NCI-H2107 (cell line): Measurements from ENCODE around the gene SEL1L2.
"Not testable (repeated sequence)": the region's sequence is repeated elsewhere in the genome, so short reads cannot be mapped to it uniquely, and the experiment has no call there.

ENCODE experiments used
- DNase-seq: peaks from one replicate; lab custom pipeline; 2025; lab: John Stamatoyannopoulos, UW

Gene SEL1L2

GRCh38 chr20:13990465-13990864 is at the start of gene SEL1L2:
Gene SEL1L2, minus strand, starts transcription at chr20:13990614. Its CDS starts 80 bp downstream, at chr20:13990534.
- DNase-seq, result no peak

GRCh38 chr20:14036567-14036966 is 46.2 kb upstream of the SEL1L2 start:
- DNase-seq, result no peak

- DNase-seq, result no peak
Observed at GRCh38 chr20:14033310-14033709, 42.9 kb upstream of the SEL1L2 start.

GRCh38 chr20:14030991-14031390 is 40.6 kb upstream of the SEL1L2 start:
- DNase-seq, result no peak

- no peak for DNase-seq
Observed at GRCh38 chr20:14012671-14013070, 22.3 kb upstream of the SEL1L2 start.

- DNase-seq, result no peak
Observed at GRCh38 chr20:14009208-14009607, 18.8 kb upstream of the SEL1L2 start.

- no peak for DNase-seq
Observed at GRCh38 chr20:14005996-14006395, 15.6 kb upstream of the SEL1L2 start.

- no peak for DNase-seq
Observed at GRCh38 chr20:14000917-14001316, 10.5 kb upstream of the SEL1L2 start.

- DNase-seq, result no peak
Observed at GRCh38 chr20:13996265-13996664, 5.9 kb upstream of the SEL1L2 start.

GRCh38 chr20:13995841-13996240 is 5.4 kb upstream of the SEL1L2 start:
- DNase-seq, result peak; percentile 3

GRCh38 chr20:13995086-13995665 is 4.8 kb upstream of the SEL1L2 start, which contains the start of gene MACROD2:
Gene MACROD2, plus strand, starts transcription at chr20:13995516.
- peak; percentile 90 for DNase-seq

- DNase-seq, result not testable (repeated sequence)
Observed at GRCh38 chr20:13991955-13992354, 1.5 kb upstream of the SEL1L2 start.

GRCh38 chr20:13991311-13991710 is 897 bp upstream of the SEL1L2 start:
- no peak for DNase-seq

GRCh38 chr20:13984211-13984610 is 6.2 kb downstream of the SEL1L2 start:
- DNase-seq, result no peak

GRCh38 chr20:13960525-13960924 is 29.9 kb downstream of the SEL1L2 start:
- no peak for DNase-seq

- no peak for DNase-seq
Observed at GRCh38 chr20:13960119-13960518, 30.3 kb downstream of the SEL1L2 start.

- no peak for DNase-seq
Observed at GRCh38 chr20:13953227-13953626, 37.2 kb downstream of the SEL1L2 start.

GRCh38 chr20:13947719-13948118 is 42.7 kb downstream of the SEL1L2 start:
- no peak for DNase-seq

- DNase-seq, result no peak
Observed at GRCh38 chr20:13941031-13941430, 49.4 kb downstream of the SEL1L2 start.

- no peak for DNase-seq
Observed at GRCh38 chr20:13936781-13937576, 53.4 kb downstream of the SEL1L2 start.

- no peak for DNase-seq
Observed at GRCh38 chr20:13934992-13935894, 55.2 kb downstream of the SEL1L2 start.

GRCh38 chr20:13930281-13930680 is 60.1 kb downstream of the SEL1L2 start:
- DNase-seq, result no peak

GRCh38 chr20:13929836-13930235 is 60.6 kb downstream of the SEL1L2 start:
- DNase-seq, result no peak
